ENCODE results near the gene CYB561D2. TPM values are rescaled to one million over a fixed set of nuclear protein-coding genes. Genes with fewer than 3 reads are reported as not detected.

The CYB561D2 gene
- total and polyA plus RNA-seq, 9 of the 15 experiments (the other 6 are each of a cell fraction or from before 2014, with no cell fraction given) = 4.2 to 16.6 (median 9.4) TPM

GRCh38 chr3:50378024-50378423 is 27.4 kb downstream of the CYB561D2 start:
- 8% methylated on average over 6 of the region's 6 CpGs for WGBS (ENCODE audit: insufficient coverage, low coverage, missing lambda C conversion rate)
- intact Hi-C loops (cut with micrococcal nuclease) = no loop called here
- H3K9ac ChIP-seq (ENCODE audit: insufficient read depth in 1 of 2, low read depth in 2 of 2, low read length in 2 of 2) = no peak overlapping the region

More at GRCh38 chr3:50378024-50378423, 27.4 kb downstream of the CYB561D2 start:
- TF ChIP-seq, protein P1, sequence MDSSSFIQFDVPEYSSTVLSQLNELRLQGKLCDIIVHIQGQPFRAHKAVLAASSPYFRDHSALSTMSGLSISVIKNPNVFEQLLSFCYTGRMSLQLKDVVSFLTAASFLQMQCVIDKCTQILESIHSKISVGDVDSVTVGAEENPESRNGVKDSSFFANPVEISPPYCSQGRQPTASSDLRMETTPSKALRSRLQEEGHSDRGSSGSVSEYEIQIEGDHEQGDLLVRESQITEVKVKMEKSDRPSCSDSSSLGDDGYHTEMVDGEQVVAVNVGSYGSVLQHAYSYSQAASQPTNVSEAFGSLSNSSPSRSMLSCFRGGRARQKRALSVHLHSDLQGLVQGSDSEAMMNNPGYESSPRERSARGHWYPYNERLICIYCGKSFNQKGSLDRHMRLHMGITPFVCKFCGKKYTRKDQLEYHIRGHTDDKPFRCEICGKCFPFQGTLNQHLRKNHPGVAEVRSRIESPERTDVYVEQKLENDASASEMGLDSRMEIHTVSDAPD (CRISPR knock-in tag; IDR thresholded peaks at IDR 0.05) = no peak
- TF ChIP-seq GMEB1 (CRISPR knock-in tag; IDR thresholded peaks at IDR 0.05) (no peak), FOXP4 (CRISPR knock-in tag; IDR thresholded peaks at IDR 0.05; ENCODE audit: borderline replicate concordance) (no peak), SMAD2 (IDR thresholded peaks at IDR 0.05; ENCODE audit: low read depth, low read length) (no peak)
- Histone ChIP-seq H2AFZ (ENCODE audit: low read depth, low read length) (no peak overlapping the region), H3K36me3 (ENCODE audit: control insufficient read depth, insufficient read depth, low read length) (no peaks in the 10 kb centered on the region), H3K9me3 (replicated peaks; ENCODE audit: control insufficient read depth, insufficient read depth, low read depth, low read length) (no peaks in the 10 kb centered on the region), H3K27me3 (ENCODE audit: control insufficient read depth in 2 of 2, insufficient read depth in 2 of 2, low read length in 2 of 2) (peaks cover 0 to 13% of the 10 kb centered on the region in 2 experiments; a peak in 1 of 5 replicates), H3K27ac (ENCODE audit: extremely low read depth, low read depth, low read length) (no peak overlapping the region), H3K4me1 (replicated peaks in 1 of 2; ENCODE audit: control insufficient read depth in 2 of 2, insufficient read depth in 2 of 2, low read length in 2 of 2) (peaks cover 0 to 25% of the 10 kb centered on the region in 2 experiments; a peak in 3 of 5 replicates), H3K4me2 (ENCODE audit: insufficient read depth, low read length) (no peak overlapping the region), H3K9me1 (ENCODE audit: control insufficient read depth, insufficient read depth, low read length) (no peaks in the 10 kb centered on the region), H3K4me3 (no peak overlapping the region), H4K20me1 (replicated peaks; ENCODE audit: control insufficient read depth, insufficient read depth, low read length) (no peaks in the 10 kb centered on the region), H3K79me2 (ENCODE audit: control insufficient read depth, insufficient read depth, low read length) (no peaks in the 10 kb centered on the region)
- DNase-seq (ENCODE audit: extremely low read depth in 1 of 4, low spot score in 3 of 4) = no peak
- BruUV-seq (replicated peaks) = no TSS peak
- FAIRE-seq = no peak
- in situ Hi-C loops (cut with MboI) = no loop called here
- ATAC-seq = no peak
- ChIA-PET CTCF (ENCODE audit: low intra/inter-chr PET ratio) (no interaction called here), POLR2A (no interaction called here)
